Measurements from ENCODE around the gene HS1BP3. TPM values are rescaled to one million over a fixed set of nuclear protein-coding genes. Genes with fewer than 3 reads are reported as not detected.
A peak's percentile ranks its signal among the peaks of the same experiment; 100 is the strongest.

The HS1BP3 gene
- total RNA-seq, 2 experiments from 2014 or later: 8.8 to 10.1 TPM

DNA sequence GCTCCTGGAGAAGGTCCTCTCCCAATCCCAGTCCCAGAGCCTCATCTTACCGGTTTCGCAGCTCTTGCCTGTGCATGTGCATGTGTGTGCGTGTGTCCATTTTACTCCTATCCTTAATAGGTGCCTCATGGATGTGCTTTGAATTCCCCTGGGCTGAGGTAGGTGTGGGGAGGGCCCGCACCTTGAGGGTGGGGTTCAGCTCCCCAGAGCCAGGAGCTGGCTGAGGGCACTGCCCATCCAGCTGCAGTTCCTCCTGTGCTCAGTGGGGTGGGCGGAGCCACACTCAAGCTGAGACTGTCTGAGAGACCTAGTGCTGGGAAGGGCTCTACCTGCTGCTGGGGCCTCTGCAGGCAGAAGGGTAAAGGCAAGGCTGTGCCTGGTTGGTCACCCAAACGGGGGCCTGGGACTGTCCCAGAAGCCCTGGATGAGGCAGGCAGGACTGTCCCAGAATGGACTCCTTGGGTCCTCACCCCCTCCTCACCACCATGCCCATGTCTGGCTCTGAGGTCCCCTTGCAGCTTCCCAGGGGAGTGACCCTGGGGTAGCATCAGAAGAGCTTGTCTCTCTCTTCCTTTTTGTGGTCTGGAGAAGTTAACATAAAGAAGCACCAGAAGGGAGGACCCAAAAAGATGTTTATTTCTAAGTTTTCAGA lies 24.9 kb upstream of the HS1BP3 start:
- CTCF ChIA-PET: interaction anchor here (0.7 to 2.6 kb wide), 2 partner anchors 14 to 810 kb away, joined by 3 to 8 read pairs; no protein-coding TSS in a partner anchor
- peaks cover 0 to 5% of the 10 kb centered on the region in 2 experiments for H3K9me3 ChIP-seq (ENCODE audit: control insufficient read depth in 1 of 2, insufficient read depth in 1 of 2, low read length in 2 of 2)
- no peaks in the 10 kb centered on the region for H3K36me3 ChIP-seq (ENCODE audit: insufficient read depth, low read length)
- DNase-seq (peak in 1 of 14 experiments; percentile 40), ATAC-seq (ENCODE audit: poor library complexity) (peak; percentile 78)
- peaks cover 3% of the 10 kb centered on the region for H3K4me1 ChIP-seq (ENCODE audit: insufficient read depth, low read length)
- Mint-ChIP-seq H3K4me1 (ENCODE audit: low read depth) (peaks cover 3% of the 10 kb centered on the region), H3K27ac (no peak overlapping the region), H3K36me3 (ENCODE audit: low read depth) (peaks cover 6% of the 10 kb centered on the region), H3K27me3 (peaks cover 31% of the 10 kb centered on the region), H3K4me3 (no peak overlapping the region), H3K9me3 (no peaks in the 10 kb centered on the region)
- H3K27ac ChIP-seq (ENCODE audit: low read depth in 1 of 2, low read length in 2 of 2): no peak overlapping the region
- POLR2A ChIA-PET: interaction anchor here (0.9 to 1.4 kb wide), 2 partner anchors 10 to 25 kb away, joined by 3 to 6 read pairs; partner anchors contain the start of gene HS1BP3
- intact Hi-C loops (cut with DNase I, micrococcal nuclease): no loop called here
- TF ChIP-seq, protein P1, sequence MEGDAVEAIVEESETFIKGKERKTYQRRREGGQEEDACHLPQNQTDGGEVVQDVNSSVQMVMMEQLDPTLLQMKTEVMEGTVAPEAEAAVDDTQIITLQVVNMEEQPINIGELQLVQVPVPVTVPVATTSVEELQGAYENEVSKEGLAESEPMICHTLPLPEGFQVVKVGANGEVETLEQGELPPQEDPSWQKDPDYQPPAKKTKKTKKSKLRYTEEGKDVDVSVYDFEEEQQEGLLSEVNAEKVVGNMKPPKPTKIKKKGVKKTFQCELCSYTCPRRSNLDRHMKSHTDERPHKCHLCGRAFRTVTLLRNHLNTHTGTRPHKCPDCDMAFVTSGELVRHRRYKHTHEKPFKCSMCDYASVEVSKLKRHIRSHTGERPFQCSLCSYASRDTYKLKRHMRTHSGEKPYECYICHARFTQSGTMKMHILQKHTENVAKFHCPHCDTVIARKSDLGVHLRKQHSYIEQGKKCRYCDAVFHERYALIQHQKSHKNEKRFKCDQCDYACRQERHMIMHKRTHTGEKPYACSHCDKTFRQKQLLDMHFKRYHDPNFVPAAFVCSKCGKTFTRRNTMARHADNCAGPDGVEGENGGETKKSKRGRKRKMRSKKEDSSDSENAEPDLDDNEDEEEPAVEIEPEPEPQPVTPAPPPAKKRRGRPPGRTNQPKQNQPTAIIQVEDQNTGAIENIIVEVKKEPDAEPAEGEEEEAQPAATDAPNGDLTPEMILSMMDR (IDR thresholded peaks at IDR 0.05): no peak
- no peak overlapping the region for H3K4me3 ChIP-seq (ENCODE audit: low read length)
- H3K27me3 ChIP-seq (ENCODE audit: control insufficient read depth in 1 of 2, insufficient read depth in 2 of 2, low read length in 2 of 2): peaks cover 12 to 24% of the 10 kb centered on the region in 2 experiments

DNA sequence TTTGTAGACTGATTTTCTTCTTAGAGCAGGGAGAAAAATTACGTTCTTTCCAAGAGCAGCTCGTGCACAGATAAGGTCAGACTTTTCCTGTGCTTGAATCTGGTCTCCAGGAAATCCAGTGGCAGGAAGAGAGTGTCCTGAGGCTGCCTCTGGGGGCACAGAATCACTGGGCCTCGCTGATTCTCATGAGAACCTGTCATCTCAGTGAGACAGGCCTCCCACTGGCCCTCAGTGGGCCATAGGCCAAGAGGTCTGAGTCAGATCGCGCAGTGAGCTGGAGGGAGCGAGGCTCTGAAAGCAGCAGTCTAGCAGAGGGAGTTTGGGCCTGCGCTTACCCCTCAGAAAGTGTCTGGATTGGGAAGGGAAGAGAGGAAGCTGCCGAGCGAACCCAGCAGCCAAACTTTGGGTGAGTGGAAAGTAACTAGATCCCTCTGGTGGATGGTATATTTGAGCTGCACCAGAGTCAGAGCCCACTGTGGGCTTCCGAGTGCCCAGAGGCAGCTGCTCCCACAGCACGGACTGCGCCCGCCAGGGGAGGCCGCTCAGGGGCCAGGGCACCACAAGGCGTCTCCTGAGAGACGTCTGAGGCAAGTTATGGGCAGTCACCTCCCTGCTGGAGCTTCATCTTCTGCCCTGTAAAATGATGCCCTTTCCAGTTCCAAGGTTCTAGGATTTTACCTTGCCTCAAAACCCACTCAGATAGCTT lies 24.2 kb upstream of the HS1BP3 start:
- H3K27ac Mint-ChIP-seq: no peak overlapping the region
- no peaks in the 10 kb centered on the region for H3K9me3 Mint-ChIP-seq
- peaks cover 3% of the 10 kb centered on the region for H3K4me1 Mint-ChIP-seq (ENCODE audit: low read depth)
- H3K4me3 ChIP-seq (ENCODE audit: low read length): no peak overlapping the region
- ChIA-PET CTCF (interaction anchor here (2.6 kb wide), 1 partner anchor 14 kb away, joined by 8 read pairs; no protein-coding TSS in a partner anchor), POLR2A (interaction anchor here (0.9 kb wide), 1 partner anchor 9 kb away, joined by 3 read pairs; no protein-coding TSS in a partner anchor)
- ATAC-seq (ENCODE audit: poor library complexity) (no peak), DNase-seq (no peak)
- intact Hi-C loops (cut with DNase I, micrococcal nuclease): no loop called here
- H3K4me3 Mint-ChIP-seq: no peak overlapping the region
- H3K9me3 ChIP-seq (ENCODE audit: control insufficient read depth in 1 of 2, insufficient read depth in 1 of 2, low read length in 2 of 2): peaks cover 0 to 10% of the 10 kb centered on the region in 2 experiments
- TF ChIP-seq, protein P1 (IDR thresholded peaks at IDR 0.05): no peak
- no peak overlapping the region for H3K27ac ChIP-seq (ENCODE audit: low read depth in 1 of 2, low read length in 2 of 2)
- H3K27me3 ChIP-seq (ENCODE audit: control insufficient read depth in 1 of 2, insufficient read depth in 2 of 2, low read length in 2 of 2): peaks cover 15 to 29% of the 10 kb centered on the region in 2 experiments
- peaks cover 32% of the 10 kb centered on the region for H3K27me3 Mint-ChIP-seq
- H3K4me1 ChIP-seq (ENCODE audit: insufficient read depth, low read length): peaks cover 5% of the 10 kb centered on the region
- H3K36me3 Mint-ChIP-seq (ENCODE audit: low read depth): no peaks in the 10 kb centered on the region
- no peaks in the 10 kb centered on the region for H3K36me3 ChIP-seq (ENCODE audit: insufficient read depth, low read length)

DNA sequence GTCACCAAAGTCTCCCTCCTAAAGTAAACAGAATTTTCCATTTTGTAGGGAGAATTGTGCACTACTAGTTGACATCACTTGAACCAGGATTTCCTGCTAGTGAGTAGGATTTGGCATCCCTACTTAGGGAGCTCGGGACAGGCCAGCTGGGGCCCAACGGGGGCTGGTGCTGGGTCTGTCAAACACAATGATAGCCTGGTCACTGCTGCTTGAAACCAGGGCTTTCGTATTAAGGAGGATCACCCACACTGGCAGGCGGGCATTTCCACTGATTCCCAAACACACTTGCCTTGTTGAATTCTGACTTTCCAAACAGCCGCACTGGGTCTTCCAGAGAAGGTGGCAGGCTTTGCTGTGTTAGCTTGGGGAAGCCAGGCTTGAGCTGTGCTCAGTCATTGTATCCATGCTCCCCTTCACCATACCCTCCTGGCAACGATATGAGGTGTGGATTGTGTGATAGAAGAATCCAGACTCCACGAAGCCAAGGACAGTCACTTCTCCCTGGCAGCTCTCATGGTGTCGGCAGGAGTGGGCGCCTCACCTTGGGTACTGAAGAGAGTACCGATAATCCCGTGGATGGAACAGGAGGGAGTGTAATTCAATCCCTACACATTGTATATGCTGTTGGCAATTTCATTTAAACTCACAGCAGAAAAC lies 23.5 kb upstream of the HS1BP3 start:
- TF ChIP-seq, protein P1 (IDR thresholded peaks at IDR 0.05): no peak
- Histone ChIP-seq H3K27me3 (ENCODE audit: control insufficient read depth in 1 of 2, insufficient read depth in 2 of 2, low read length in 2 of 2) (peaks cover 22 to 36% of the 10 kb centered on the region in 2 experiments), H3K4me1 (ENCODE audit: insufficient read depth, low read length) (peaks cover 12% of the 10 kb centered on the region), H3K9me3 (ENCODE audit: control insufficient read depth in 1 of 2, insufficient read depth in 1 of 2, low read length in 2 of 2) (peaks cover 0 to 15% of the 10 kb centered on the region in 2 experiments), H3K36me3 (ENCODE audit: insufficient read depth, low read length) (no peaks in the 10 kb centered on the region), H3K4me3 (ENCODE audit: low read length) (no peak overlapping the region), H3K27ac (ENCODE audit: low read depth in 1 of 2, low read length in 2 of 2) (no peak overlapping the region)
- Mint-ChIP-seq H3K27me3 (peaks cover 39% of the 10 kb centered on the region), H3K9me3 (no peaks in the 10 kb centered on the region), H3K4me1 (ENCODE audit: low read depth) (peaks cover 4% of the 10 kb centered on the region), H3K36me3 (ENCODE audit: low read depth) (no peaks in the 10 kb centered on the region), H3K4me3 (no peak overlapping the region), H3K27ac (no peak overlapping the region)
- intact Hi-C loops (cut with DNase I, micrococcal nuclease): no loop called here
- CTCF ChIA-PET: interaction anchor here (2.6 kb wide), 1 partner anchor 13 kb away, joined by 8 read pairs; no protein-coding TSS in a partner anchor
- ATAC-seq (ENCODE audit: poor library complexity) (no peak), DNase-seq (no peak)
- POLR2A ChIA-PET: no interaction called here

Data from CD4-positive, alpha-beta T cell (primary cell).